HG03175 (cell line): ENCODE data around the gene DDX56.
A peak's percentile ranks its signal among the peaks of the same experiment; 100 is the strongest.
"Not testable (repeated sequence)": the region's sequence is repeated elsewhere in the genome, so short reads cannot be mapped to it uniquely, and the experiment has no call there.

Experiments
- ATAC-seq: cut with Tn5 transposase; IDR thresholded peaks from one replicate; pipeline ENCODE4 v1.9.1; 2021; ENCODE audit warnings: mild to moderate bottlenecking, moderate library complexity; ENCODE audit not compliant: unreplicated experiment

The DDX56 gene

GRCh38 chr7:44597181-44597580 is 23.5 kb upstream of the DDX56 start:
- not testable (repeated sequence) for ATAC-seq

- no peak for ATAC-seq
These were observed 22.4 kb upstream of the DDX56 start for GRCh38 chr7:44595934-44596635.

GRCh38 chr7:44590910-44591309 is 17.2 kb upstream of the DDX56 start:
- no peak for ATAC-seq

GRCh38 chr7:44587843-44588711 is 14.4 kb upstream of the DDX56 start:
- ATAC-seq, result no peak

GRCh38 chr7:44583146-44583865 is 9.6 kb upstream of the DDX56 start:
- ATAC-seq, result no peak

GRCh38 chr7:44581879-44582603 is 8.3 kb upstream of the DDX56 start, which contains the start of gene TMED4:
Gene TMED4, minus strand, starts transcription at chr7:44582231. Its CDS starts 25 bp downstream, at chr7:44582206.
- peak; percentile 90 for ATAC-seq

- ATAC-seq, result peak; percentile 30
These were observed 7.5 kb upstream of the DDX56 start for GRCh38 chr7:44580945-44581878.

- ATAC-seq, result no peak
These were observed 2.5 kb upstream of the DDX56 start for GRCh38 chr7:44576228-44576627.

- ATAC-seq, result no peak
These were observed 1.3 kb upstream of the DDX56 start for GRCh38 chr7:44575054-44575453.

GRCh38 chr7:44574287-44574872 is 672 bp upstream of the DDX56 start:
- ATAC-seq, result no peak

GRCh38 chr7:44572771-44573170 is 937 bp downstream of the DDX56 start:
- no peak for ATAC-seq

- no peak for ATAC-seq
These were observed 3.7 kb downstream of the DDX56 start for GRCh38 chr7:44569959-44570358.

GRCh38 chr7:44568771-44569560 is 4.7 kb downstream of the DDX56 start:
- no peak for ATAC-seq

- ATAC-seq, result no peak
These were observed 5.8 kb downstream of the DDX56 start for GRCh38 chr7:44567884-44568283.

- ATAC-seq, result no peak
These were observed 7.0 kb downstream of the DDX56 start for GRCh38 chr7:44566680-44567079.

GRCh38 chr7:44565795-44566559 is 7.7 kb downstream of the DDX56 start:
- ATAC-seq, result peak; percentile 13

- peak; percentile 74 for ATAC-seq
These were observed 8.5 kb downstream of the DDX56 start for GRCh38 chr7:44565097-44565794.
